ENCODE results near the gene CAPN8.

The CAPN8 gene

GRCh38 chr1:223651291-223651991, 14.1 kb downstream of the CAPN8 start:
- ChIA-PET CTCF (interaction anchor here (0.5 to 0.6 kb wide), 2 partner anchors 150 to 528 kb away, joined by 5 to 6 read pairs; no protein-coding TSS in a partner anchor), POLR2A (ENCODE audit: low non-redundant PET) (no interaction called here)
- DNase-seq (ENCODE audit: low spot score), result no peak
- no peak overlapping the region for H3K27ac ChIP-seq
- no peak for TF ChIP-seq CTCF (conservative IDR thresholded peaks at IDR 0.05; ENCODE audit: low read depth)

- H3K27ac ChIP-seq, result no peak overlapping the region
- no peak for DNase-seq (ENCODE audit: low spot score)
- CTCF ChIA-PET, result interaction anchor here (0.6 to 1.0 kb wide), 2 partner anchors 14 to 21 kb away, joined by 3 to 5 read pairs; no protein-coding TSS in a partner anchor
- no peak for TF ChIP-seq CTCF (conservative IDR thresholded peaks at IDR 0.05; ENCODE audit: low read depth)
- POLR2A ChIA-PET (ENCODE audit: low non-redundant PET), result no interaction called here
Observed at GRCh38 chr1:223650465-223650864, 15.0 kb downstream of the CAPN8 start.

GRCh38 chr1:223649222-223649621, 16.3 kb downstream of the CAPN8 start:
- CTCF ChIA-PET, result interaction anchor here (1.0 kb wide), 1 partner anchor 20 kb away, joined by 5 read pairs; no protein-coding TSS in a partner anchor
- POLR2A ChIA-PET (ENCODE audit: low non-redundant PET), result no interaction called here
- no peak overlapping the region for H3K27ac ChIP-seq
- TF ChIP-seq CTCF (conservative IDR thresholded peaks at IDR 0.05; ENCODE audit: low read depth), result no peak
- DNase-seq (ENCODE audit: low spot score), result no peak

- DNase-seq (ENCODE audit: low spot score), result no peak
- POLR2A ChIA-PET (ENCODE audit: low non-redundant PET), result no interaction called here
- CTCF ChIA-PET, result no interaction called here
- TF ChIP-seq CTCF (conservative IDR thresholded peaks at IDR 0.05; ENCODE audit: low read depth), result no peak
- no peak overlapping the region for H3K27ac ChIP-seq
Observed at GRCh38 chr1:223647249-223647648, 18.3 kb downstream of the CAPN8 start.

GRCh38 chr1:223645903-223646302, 19.6 kb downstream of the CAPN8 start:
- ChIA-PET CTCF (no interaction called here), POLR2A (ENCODE audit: low non-redundant PET) (no interaction called here)
- no peak overlapping the region for H3K27ac ChIP-seq
- DNase-seq (ENCODE audit: low spot score), result no peak
- no peak for TF ChIP-seq CTCF (conservative IDR thresholded peaks at IDR 0.05; ENCODE audit: low read depth)

- no peak for DNase-seq (ENCODE audit: low spot score)
- ChIA-PET CTCF (interaction anchor here (0.7 kb wide), 1 partner anchor 319 kb away, joined by 3 read pairs; no protein-coding TSS in a partner anchor), POLR2A (ENCODE audit: low non-redundant PET) (no interaction called here)
- H3K27ac ChIP-seq, result no peak overlapping the region
- no peak for TF ChIP-seq CTCF (conservative IDR thresholded peaks at IDR 0.05; ENCODE audit: low read depth)
Observed at GRCh38 chr1:223642237-223642636, 23.3 kb downstream of the CAPN8 start.

Measured in RWPE1 (cell line).